ENCODE data around the gene LONP1.

- TF ChIP-seq CTCF (IDR thresholded peaks at IDR 0.05; ENCODE audit: low read depth, low read length, poor library complexity, severe bottlenecking) (no peak), EZH2phosphoT487 (IDR thresholded peaks at IDR 0.05; ENCODE audit: borderline replicate concordance, low read length) (no peak)
Measured at GRCh38 chr19:5762608-5763217, 42.8 kb upstream of the LONP1 start.

Data from DOHH2 (cell line).